C1 segment of cervical spinal cord (tissue), 14 donors: ENCODE data around the gene SCGB2A2.

Source experiments
- DNase-seq, 14 donors: peaks; one replicate each; lab custom pipeline; 2025; lab: John Stamatoyannopoulos, UW

The SCGB2A2 gene

DNA sequence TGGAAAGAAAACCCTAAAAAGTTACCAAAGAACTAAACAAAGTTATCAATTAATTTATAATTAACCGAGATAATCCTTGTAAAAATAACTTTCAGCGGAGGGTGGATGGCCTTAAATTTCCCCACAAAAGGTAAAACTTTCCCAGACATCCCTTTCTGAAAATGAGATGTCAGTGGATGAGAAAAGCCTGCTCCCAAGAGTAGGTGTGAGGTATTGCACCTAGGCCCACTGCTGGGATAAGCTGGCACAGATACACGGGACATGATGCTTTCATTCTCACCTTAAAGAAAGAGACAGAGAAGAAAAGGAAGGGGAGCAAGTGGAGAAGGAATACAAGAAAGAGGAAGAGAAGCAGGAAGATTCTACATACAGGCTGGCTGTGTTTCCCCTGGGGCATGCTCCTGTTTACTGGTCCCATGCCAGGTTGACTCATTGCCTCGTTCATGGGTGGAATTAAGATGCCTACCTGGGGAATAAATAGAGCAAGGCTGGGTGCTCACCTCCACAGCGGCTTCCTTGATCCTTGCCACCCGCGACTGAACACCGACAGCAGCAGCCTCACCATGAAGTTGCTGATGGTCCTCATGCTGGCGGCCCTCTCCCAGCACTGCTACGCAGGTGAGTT is at the start of gene SCGB2A2:
SCGB2A2 (plus strand) TSS at position 505 of the 625 bp plus-strand sequence; CDS start at position 564, 59 bp downstream.
- no peak for DNase-seq

GRCh38 chr11:62221498-62221897 is 48.5 kb upstream of the SCGB2A2 start:
- no peak for DNase-seq

- no peak for DNase-seq
Measured at GRCh38 chr11:62223095-62223494, 46.9 kb upstream of the SCGB2A2 start.

- DNase-seq: no peak
Measured at GRCh38 chr11:62233730-62234129, 36.2 kb upstream of the SCGB2A2 start.

- DNase-seq: no peak
Measured at GRCh38 chr11:62236187-62236586, 33.8 kb upstream of the SCGB2A2 start.

- DNase-seq: no peak
Measured at GRCh38 chr11:62237499-62237898, 32.5 kb upstream of the SCGB2A2 start.

DNA sequence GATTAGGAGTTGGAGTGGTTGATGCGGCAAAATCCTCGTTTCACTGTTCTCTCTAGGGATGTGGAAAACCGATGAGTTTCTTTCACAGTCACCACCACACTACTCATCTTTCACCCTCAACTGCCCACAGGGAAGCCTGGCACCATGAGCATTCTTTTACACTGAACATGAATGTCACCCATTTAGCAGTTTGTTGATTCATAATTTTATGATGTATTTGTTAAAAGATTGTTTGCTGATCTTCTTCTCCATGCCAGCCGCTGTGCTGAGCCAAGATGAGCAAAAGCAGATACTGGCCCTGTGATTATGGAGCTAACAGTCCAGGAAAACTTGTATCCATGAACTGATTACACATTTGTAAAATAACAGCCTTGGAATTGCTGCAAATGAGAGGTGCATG is 31.8 kb upstream of the SCGB2A2 start:
- no peak for DNase-seq

DNA sequence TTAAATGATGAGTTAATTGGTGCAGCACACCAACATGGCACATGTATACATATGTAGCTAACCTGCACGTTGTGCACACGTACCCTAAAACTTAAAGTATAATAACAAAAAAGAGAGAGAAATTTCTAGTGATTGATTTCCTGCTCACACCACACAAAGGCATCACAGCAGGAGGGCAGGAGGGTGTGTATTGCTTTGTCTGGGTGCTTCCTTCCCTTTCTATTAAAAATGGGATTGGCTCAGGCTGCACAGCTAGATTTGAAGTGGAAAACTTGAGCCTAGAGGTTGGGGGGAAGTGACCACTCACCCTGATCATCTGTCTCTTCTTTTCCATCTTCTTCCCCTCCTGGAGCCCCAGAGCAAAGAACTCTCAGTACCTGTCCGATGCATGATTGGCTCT is 28.9 kb upstream of the SCGB2A2 start:
- no peak for DNase-seq

DNA sequence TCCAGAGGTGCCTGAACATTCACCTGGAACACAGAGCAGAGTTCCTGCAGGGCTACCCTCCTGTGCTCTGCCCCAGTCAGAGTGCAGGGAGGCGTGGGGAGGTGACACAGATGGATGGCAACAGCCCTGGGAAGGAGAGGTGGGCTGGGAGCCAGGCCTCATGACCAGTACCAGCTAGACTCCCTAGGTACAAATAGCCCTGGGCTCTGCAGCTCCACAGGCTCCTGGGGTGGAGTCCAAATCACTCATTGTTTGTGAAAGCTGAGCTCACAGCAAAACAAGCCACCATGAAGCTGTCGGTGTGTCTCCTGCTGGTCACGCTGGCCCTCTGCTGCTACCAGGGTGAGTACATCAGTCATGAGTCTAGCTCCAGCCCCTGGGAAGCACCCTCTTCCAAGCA is 27.9 kb upstream of the SCGB2A2 start, which contains the start of gene SCGB1D2:
SCGB1D2 (plus strand) TSS at position 219 of the 400 bp plus-strand sequence; CDS start at position 288, 69 bp downstream.
- DNase-seq: peak in 10 of 14 donors; percentile 4 to 92 (median 22)

DNA sequence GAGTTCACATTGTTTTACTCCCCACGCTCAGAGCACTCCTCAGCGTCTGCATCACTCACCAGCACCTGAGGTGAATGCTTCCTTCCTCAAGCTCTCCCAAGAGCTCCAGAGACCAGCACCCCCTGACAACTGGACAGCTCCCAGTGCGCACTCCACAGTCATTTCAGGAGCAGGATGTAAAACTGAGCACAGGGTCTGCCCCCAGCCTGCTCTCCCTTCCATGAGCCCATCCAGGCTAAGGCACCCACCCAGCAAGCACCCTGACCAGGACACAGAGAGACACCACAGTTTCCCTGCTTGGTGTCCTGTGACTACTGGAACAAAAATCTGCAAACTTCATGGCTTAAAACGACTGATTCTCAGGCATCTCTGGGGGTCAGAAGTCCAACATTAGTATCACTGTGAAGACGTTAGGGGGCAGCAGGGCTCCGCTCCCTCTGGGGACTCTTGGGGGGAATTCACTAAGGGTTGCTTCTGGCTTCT is 24.6 kb upstream of the SCGB2A2 start:
- DNase-seq: no peak

GRCh38 chr11:62251698-62252097 is 18.3 kb upstream of the SCGB2A2 start:
- no peak for DNase-seq

DNA sequence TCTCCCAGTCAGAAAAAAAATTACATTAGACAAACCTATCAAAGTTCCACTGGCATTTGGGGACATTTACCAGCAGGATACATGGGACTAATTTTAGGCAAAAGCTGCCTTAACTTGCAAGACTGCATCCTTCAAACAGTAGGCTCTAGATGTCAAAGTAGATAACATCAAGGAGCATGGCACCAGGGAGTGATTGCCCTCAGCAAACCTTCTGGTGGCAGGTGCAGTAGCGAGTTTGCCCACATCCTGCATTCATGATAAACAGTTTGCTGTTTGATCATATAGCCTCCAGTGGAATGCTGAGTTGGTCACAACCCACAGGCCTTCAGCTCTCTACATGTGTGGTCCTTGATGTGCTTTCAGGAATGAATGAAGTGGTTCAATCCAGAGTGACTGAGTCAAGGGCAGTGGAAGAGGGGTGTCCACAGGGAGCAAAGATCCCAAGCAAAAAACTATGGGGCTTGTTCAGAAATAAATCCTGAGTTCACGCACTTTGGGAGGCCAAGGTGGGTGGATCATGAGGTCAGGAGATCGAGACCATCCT is 15.9 kb upstream of the SCGB2A2 start:
- no peak for DNase-seq

GRCh38 chr11:62256281-62256680 is 13.7 kb upstream of the SCGB2A2 start:
- no peak for DNase-seq

DNA sequence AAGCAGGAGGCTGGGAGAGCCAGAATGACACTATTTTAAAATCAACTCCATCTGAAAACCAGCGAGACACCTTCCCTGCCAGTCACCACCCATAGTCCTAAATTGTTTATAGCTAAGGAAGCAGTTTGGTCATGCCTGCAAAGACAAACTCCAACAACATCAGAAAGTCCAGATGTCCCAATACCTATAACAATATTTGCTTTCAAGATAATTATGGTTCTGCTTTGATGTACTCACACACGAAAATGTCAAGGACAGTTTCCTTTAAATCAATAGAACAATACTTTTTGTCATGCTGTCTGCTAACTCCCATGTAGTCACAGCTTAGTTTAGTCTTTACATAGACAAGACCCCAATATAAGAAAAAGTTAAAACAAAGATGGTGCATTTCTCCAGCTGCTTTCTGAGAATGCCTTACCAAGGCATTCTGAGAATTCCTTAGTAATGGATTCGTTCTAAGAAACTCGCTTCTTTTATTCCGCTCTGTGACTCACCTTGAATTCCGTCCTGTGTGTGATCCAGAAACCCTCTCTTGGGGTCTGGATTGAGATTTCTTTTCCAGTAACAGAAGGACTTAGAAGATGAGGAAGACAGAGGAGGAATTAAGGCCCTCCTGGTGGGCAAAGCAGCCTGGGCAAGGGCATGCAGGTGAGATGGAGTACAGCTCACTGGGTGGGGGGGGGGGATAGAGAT is 9.6 kb upstream of the SCGB2A2 start:
- no peak for DNase-seq

DNA sequence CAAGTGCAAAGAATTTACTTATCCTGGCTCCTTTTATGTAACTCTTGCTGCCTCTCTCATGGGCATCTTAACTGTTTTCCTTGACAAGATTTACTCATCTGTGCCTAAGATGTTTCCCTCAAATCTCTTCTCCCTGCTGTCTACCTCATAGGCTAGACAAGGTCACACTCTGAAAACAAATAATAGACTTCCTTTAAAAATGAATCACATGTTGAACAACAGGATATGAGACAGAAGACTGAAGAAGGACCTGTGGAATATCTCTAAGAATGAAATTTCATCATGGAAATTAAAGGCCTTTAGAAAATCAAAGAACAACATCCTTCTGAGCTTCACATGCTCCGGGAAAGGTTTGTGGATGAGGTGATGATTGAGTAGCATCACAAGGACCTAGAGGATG is 6.0 kb upstream of the SCGB2A2 start:
- no peak for DNase-seq

DNA sequence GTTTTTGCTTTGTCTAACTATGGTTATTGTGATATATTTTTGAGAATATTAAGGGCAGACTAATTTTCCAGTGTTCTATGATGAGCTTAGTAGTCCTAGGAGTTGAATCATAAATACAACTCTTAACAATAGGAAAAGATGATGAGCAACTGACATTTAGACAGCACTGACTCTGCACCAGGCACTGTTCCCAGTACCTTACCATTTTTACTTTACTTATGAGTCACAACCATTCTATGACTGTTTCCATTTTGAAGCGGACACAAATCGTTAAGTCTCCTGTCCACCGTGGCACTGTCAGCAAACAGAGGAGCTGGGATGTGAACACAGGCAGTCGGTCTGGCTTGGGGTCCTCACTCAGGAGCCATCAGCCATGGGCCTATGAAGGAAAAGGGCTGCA is 3.4 kb upstream of the SCGB2A2 start:
- no peak for DNase-seq

DNA sequence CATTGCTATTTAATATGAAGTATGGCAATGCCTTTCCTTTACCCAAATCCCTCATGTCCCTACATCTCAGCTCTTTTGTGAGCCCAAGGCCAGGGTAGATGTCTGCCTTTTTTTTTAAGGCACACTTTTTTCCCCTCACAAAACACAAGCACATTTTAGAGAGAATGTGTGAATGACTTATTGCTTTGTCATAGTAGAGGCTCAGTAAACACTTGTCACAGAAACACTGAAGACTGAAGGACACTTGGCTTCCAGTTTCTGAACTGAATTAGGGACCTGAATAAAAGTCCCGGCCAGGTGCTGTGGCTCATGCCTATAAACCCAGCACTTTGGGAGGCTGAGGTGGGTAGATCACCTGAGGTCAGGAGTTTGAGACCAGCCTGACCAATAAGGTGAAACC is 2.9 kb upstream of the SCGB2A2 start:
- no peak for DNase-seq

- DNase-seq: no peak
Measured at GRCh38 chr11:62267576-62267975, 2.4 kb upstream of the SCGB2A2 start.

GRCh38 chr11:62273284-62273683 is 3.3 kb downstream of the SCGB2A2 start:
- no peak for DNase-seq

DNA sequence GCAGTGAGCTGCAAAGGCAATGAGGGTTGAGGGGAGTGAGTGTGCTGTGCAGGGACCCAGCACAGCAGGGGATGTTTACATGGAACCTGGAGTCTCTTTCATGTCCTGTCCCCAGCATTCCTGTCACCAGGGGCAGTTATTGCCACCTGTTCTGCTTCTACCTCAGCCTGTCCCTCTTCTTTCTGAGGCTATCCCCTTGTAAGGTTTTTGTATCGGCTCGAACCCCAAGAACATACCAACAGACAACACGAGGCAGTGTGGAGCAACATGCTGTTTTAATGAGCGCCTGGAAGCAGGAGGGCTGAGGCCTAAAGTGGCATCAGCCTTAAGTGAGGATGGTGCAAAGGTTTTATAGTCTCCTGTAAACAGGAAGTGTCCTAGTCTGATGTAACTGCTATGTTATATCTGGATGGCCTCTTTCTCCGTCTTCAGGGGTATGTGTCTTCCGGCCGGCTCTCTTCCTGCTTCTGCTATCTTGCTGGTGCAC is 3.9 kb downstream of the SCGB2A2 start:
- DNase-seq: no peak

- DNase-seq: no peak
Measured at GRCh38 chr11:62280452-62280851, 10.5 kb downstream of the SCGB2A2 start.

- no peak for DNase-seq
Measured at GRCh38 chr11:62295504-62295903, 25.5 kb downstream of the SCGB2A2 start.

DNA sequence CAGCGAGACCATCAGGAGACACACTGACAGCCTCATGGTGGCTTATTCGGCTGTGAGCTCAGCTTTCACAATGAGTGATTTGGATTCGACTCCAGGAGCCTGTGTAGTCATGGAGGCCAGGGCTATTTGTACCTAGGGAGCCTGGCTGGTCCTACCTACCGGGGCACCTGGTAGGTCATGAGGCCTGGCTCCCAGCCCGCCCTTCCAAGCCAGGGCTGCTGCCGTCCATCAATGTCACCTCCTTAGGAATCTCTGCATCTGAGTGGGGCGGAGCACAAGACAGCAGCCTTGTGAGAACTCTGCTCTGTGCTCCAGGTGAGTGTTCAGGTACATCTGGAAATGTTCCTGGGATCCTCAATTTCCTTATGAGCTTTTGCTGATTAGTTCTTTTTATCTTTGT is 29.0 kb downstream of the SCGB2A2 start, which contains the start of gene SCGB1D4:
SCGB1D4 (minus strand) TSS at position 101 of the 400 bp plus-strand sequence; CDS start at position 36, 65 bp downstream.
- DNase-seq: no peak
